ENCODE data around the gene JADE1.

Gene JADE1

GRCh38 chr4:128859887-128860677 is 50.6 kb downstream of the JADE1 start:
- TF ChIP-seq EZH2phosphoT487 (IDR thresholded peaks at IDR 0.05; ENCODE audit: borderline replicate concordance) (no peak), CTCF (conservative IDR thresholded peaks at IDR 0.05; ENCODE audit: low read length) (no peak)
- no peak overlapping the region for H3K9ac ChIP-seq (ENCODE audit: low read depth, low read length, poor library complexity, severe bottlenecking)
- no peak overlapping the region for H2AFZ ChIP-seq (ENCODE audit: low read length)
- no peaks in the 10 kb centered on the region for H3F3A ChIP-seq (ENCODE audit: low read depth)
- peaks cover 31% of the 10 kb centered on the region for H4K20me1 ChIP-seq (ENCODE audit: insufficient read depth, low read length, poor library complexity, severe bottlenecking)
- H3K79me2 ChIP-seq (ENCODE audit: insufficient read depth, low read length): peaks cover 14% of the 10 kb centered on the region
- H3K4me3 ChIP-seq (ENCODE audit: low read length, poor library complexity, severe bottlenecking): no peak overlapping the region
- H3K27me3 ChIP-seq (ENCODE audit: insufficient read depth, low read length, poor library complexity, severe bottlenecking): no peaks in the 10 kb centered on the region
- H3K4me2 ChIP-seq (ENCODE audit: low read depth, low read length, poor library complexity, severe bottlenecking): no peak overlapping the region
- H3K9me2 ChIP-seq (replicated peaks; ENCODE audit: low read depth, low read length): no peaks in the 10 kb centered on the region
- peaks cover 7% of the 10 kb centered on the region for H3K4me1 ChIP-seq (ENCODE audit: insufficient read depth, low read length, poor library complexity, severe bottlenecking)
- H3K9me3 ChIP-seq (ENCODE audit: insufficient read depth, low read depth, low read length): no peaks in the 10 kb centered on the region
- peaks cover 98% of the 10 kb centered on the region; the same call in 1 of the 2 replicates for H3K36me3 ChIP-seq (ENCODE audit: insufficient read depth, low read length)

GRCh38 chr4:128861856-128862518 is 52.5 kb downstream of the JADE1 start:
- Histone ChIP-seq H3K36me3 (ENCODE audit: insufficient read depth, low read length) (peaks cover 98% of the 10 kb centered on the region; the same call in 1 of the 2 replicates), H3K9me3 (ENCODE audit: insufficient read depth, low read depth, low read length) (no peaks in the 10 kb centered on the region), H3K9me2 (replicated peaks; ENCODE audit: low read depth, low read length) (no peaks in the 10 kb centered on the region), H3K27me3 (ENCODE audit: insufficient read depth, low read length, poor library complexity, severe bottlenecking) (no peaks in the 10 kb centered on the region), H3F3A (ENCODE audit: low read depth) (no peaks in the 10 kb centered on the region), H3K9ac (ENCODE audit: low read depth, low read length, poor library complexity, severe bottlenecking) (no peak overlapping the region), H3K4me1 (ENCODE audit: insufficient read depth, low read length, poor library complexity, severe bottlenecking) (peaks cover 5% of the 10 kb centered on the region), H3K4me2 (ENCODE audit: low read depth, low read length, poor library complexity, severe bottlenecking) (peak overlapping the region; percentile 7), H4K20me1 (ENCODE audit: insufficient read depth, low read length, poor library complexity, severe bottlenecking) (peaks cover 22% of the 10 kb centered on the region), H3K79me2 (ENCODE audit: insufficient read depth, low read length) (peaks cover 3% of the 10 kb centered on the region; the same call in 1 of the 2 replicates), H3K4me3 (ENCODE audit: low read length, poor library complexity, severe bottlenecking) (no peak overlapping the region), H2AFZ (ENCODE audit: low read length) (no peak overlapping the region)
- TF ChIP-seq EZH2phosphoT487 (IDR thresholded peaks at IDR 0.05; ENCODE audit: borderline replicate concordance): no peak
- TF ChIP-seq CTCF (conservative IDR thresholded peaks at IDR 0.05; ENCODE audit: low read length): no peak

GRCh38 chr4:128862608-128863311 is 53.3 kb downstream of the JADE1 start:
- Histone ChIP-seq H3K9me3 (ENCODE audit: insufficient read depth, low read depth, low read length) (no peaks in the 10 kb centered on the region), H3K36me3 (ENCODE audit: insufficient read depth, low read length) (peaks cover 98% of the 10 kb centered on the region; the same call in 1 of the 2 replicates), H3K9ac (ENCODE audit: low read depth, low read length, poor library complexity, severe bottlenecking) (no peak overlapping the region), H3K27me3 (ENCODE audit: insufficient read depth, low read length, poor library complexity, severe bottlenecking) (no peaks in the 10 kb centered on the region), H2AFZ (ENCODE audit: low read length) (no peak overlapping the region), H3K4me3 (ENCODE audit: low read length, poor library complexity, severe bottlenecking) (no peak overlapping the region), H3K79me2 (ENCODE audit: insufficient read depth, low read length) (peaks cover 3% of the 10 kb centered on the region; the same call in 1 of the 2 replicates), H3F3A (ENCODE audit: low read depth) (no peaks in the 10 kb centered on the region), H4K20me1 (ENCODE audit: insufficient read depth, low read length, poor library complexity, severe bottlenecking) (peaks cover 22% of the 10 kb centered on the region), H3K4me2 (ENCODE audit: low read depth, low read length, poor library complexity, severe bottlenecking) (no peak overlapping the region), H3K9me2 (replicated peaks; ENCODE audit: low read depth, low read length) (no peaks in the 10 kb centered on the region), H3K4me1 (ENCODE audit: insufficient read depth, low read length, poor library complexity, severe bottlenecking) (peaks cover 5% of the 10 kb centered on the region)
- no peak for TF ChIP-seq EZH2phosphoT487 (IDR thresholded peaks at IDR 0.05; ENCODE audit: borderline replicate concordance)
- TF ChIP-seq CTCF (conservative IDR thresholded peaks at IDR 0.05; ENCODE audit: low read length): no peak
